PFSK-1 (cell line): ENCODE measurements around the gene PPM1M.

Experiments used
- TAF1 ChIP-seq: IDR thresholded peaks from 2 replicates; pipeline ENCODE4 v1.6.1; 2012; ENCODE audit warnings: low read length, control low read depth, borderline replicate concordance; ENCODE audit not compliant: insufficient read depth
- TF ChIP-seq, protein P1 (sequence below), 2 experiments: IDR thresholded peaks; 2 replicates each; pipeline versions ENCODE4 v1.6.1 to v1.8.0; 2011 to 2012; ENCODE audit warnings: low read depth in 2 of 2, low read length in 2 of 2, control low read depth in 1 of 2, inconsistent platforms in 1 of 2, mild to moderate bottlenecking in 1 of 2, moderate library complexity in 1 of 2; ENCODE audit not compliant: insufficient read depth in 1 of 2

DNA sequence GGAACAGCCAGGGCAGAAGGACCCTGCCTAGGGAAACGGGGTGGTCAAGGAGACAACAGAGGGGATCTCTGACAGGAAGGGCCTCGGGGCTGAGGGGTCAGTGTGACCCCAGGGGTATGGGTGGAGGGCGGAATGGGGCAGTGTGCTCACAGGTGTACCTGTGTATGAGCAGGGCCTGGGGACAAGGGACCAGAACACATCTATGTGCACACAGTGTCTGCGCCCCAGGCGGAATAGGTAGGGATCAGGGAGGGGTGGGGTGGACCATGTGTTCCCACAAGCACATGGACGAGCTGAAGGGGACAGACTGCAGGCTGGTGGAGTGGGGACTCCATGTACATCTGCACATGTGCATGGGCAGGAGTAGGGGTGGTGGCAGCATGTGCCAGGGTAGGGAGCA, 15.1 kb upstream of the PPM1M start:
- no peak for TF ChIP-seq TAF1
- TF ChIP-seq, protein P1, sequence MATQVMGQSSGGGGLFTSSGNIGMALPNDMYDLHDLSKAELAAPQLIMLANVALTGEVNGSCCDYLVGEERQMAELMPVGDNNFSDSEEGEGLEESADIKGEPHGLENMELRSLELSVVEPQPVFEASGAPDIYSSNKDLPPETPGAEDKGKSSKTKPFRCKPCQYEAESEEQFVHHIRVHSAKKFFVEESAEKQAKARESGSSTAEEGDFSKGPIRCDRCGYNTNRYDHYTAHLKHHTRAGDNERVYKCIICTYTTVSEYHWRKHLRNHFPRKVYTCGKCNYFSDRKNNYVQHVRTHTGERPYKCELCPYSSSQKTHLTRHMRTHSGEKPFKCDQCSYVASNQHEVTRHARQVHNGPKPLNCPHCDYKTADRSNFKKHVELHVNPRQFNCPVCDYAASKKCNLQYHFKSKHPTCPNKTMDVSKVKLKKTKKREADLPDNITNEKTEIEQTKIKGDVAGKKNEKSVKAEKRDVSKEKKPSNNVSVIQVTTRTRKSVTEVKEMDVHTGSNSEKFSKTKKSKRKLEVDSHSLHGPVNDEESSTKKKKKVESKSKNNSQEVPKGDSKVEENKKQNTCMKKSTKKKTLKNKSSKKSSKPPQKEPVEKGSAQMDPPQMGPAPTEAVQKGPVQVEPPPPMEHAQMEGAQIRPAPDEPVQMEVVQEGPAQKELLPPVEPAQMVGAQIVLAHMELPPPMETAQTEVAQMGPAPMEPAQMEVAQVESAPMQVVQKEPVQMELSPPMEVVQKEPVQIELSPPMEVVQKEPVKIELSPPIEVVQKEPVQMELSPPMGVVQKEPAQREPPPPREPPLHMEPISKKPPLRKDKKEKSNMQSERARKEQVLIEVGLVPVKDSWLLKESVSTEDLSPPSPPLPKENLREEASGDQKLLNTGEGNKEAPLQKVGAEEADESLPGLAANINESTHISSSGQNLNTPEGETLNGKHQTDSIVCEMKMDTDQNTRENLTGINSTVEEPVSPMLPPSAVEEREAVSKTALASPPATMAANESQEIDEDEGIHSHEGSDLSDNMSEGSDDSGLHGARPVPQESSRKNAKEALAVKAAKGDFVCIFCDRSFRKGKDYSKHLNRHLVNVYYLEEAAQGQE (IDR thresholded peaks at IDR 0.05; ENCODE audit: insufficient read depth in 1 of 2, low read depth in 2 of 2, low read length in 2 of 2), result no peak
